ENCODE measurements around the gene PTPRD.

PTPRD gene

GRCh38 chr9:8733131-8733954 lies 1879.5 kb downstream of the PTPRD start:
- DNase-seq = peak; percentile 72

- peak; percentile 72 for DNase-seq
Observed at GRCh38 chr9:8732367-8733075, 1880.3 kb downstream of the PTPRD start.

DNA sequence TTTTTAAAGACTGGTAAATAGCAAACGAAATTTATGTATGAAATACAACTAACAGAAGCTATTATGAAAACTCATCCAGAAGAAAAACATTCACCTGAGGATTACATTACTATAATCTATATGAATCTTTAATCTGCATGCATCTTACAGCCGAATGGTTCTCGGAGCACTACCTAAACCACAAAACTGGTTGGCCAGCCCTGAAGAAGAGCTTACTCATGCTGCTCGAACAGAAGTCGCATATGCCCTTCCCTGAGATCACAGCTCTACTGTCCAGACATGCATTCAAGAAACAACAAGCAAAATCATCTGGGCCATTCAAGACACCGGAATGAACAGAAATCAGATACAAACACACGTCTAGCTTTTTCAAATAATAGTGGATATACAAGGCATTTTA lies 1882.2 kb downstream of the PTPRD start:
- no peak for DNase-seq

GRCh38 chr9:8728910-8729309 lies 1883.9 kb downstream of the PTPRD start:
- no peak for DNase-seq

DNA sequence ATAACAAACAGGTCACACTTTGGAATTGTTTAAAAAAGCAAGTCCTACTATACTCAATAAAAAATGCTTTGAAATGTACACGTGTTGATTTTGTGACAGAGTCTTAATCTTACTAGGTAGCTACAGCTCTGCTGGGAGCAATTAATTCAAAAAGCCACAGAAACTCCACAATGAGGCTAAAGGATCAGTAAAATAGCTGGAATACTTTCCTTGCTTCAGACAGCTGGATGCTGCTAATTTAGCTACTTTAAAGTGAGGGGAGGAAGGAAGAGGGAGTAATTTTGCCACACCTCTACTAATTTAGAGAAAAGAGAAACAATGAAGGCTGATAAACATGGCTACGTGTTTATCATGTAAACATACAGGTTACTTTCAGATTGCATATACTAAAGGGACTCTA lies 1885.6 kb downstream of the PTPRD start:
- no peak for DNase-seq

DNA sequence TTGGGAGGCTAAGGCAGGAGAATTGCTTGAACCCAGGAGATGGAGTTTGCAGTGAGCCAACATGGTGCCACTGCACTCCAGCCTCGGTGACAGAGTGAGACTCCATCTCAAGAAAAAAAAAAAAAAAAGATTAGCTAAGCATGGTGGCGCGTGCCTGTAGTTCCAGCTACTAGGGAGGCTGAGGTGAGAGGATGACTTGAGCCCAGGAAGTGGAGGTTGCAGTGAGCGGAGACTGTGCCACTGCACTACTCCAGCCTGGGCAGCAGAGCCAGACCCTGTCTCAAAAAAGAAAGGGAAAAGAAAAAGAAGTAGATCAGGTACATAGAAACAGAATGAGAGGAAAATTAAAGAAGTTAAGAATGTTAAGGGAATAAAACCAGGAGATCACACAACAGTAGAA lies 1886.1 kb downstream of the PTPRD start:
- no peak for DNase-seq

DNA sequence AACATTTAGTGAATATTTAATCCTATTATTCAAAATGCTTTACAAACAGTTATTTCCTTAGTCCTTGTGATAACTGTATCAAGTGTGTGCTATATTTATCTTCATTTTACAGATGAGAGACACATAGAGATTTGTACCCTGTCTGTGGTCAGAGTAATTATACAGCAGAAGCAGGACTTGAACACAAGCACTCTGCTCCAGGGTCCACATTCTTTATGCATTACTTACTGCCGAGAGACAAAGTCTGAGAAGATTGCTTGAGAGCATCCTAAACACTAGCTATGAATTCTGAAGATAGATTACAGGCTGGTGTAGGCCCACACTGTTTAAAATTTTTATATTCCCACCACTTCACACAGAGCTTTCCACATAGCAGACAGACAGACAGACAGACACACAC lies 1887.2 kb downstream of the PTPRD start:
- no peak for DNase-seq

- no peak for DNase-seq
Observed at GRCh38 chr9:8724284-8725018, 1888.4 kb downstream of the PTPRD start.

GRCh38 chr9:8723195-8723594 lies 1889.6 kb downstream of the PTPRD start:
- DNase-seq = no peak

- no peak for DNase-seq
Observed at GRCh38 chr9:8719833-8720486, 1892.8 kb downstream of the PTPRD start.

DNA sequence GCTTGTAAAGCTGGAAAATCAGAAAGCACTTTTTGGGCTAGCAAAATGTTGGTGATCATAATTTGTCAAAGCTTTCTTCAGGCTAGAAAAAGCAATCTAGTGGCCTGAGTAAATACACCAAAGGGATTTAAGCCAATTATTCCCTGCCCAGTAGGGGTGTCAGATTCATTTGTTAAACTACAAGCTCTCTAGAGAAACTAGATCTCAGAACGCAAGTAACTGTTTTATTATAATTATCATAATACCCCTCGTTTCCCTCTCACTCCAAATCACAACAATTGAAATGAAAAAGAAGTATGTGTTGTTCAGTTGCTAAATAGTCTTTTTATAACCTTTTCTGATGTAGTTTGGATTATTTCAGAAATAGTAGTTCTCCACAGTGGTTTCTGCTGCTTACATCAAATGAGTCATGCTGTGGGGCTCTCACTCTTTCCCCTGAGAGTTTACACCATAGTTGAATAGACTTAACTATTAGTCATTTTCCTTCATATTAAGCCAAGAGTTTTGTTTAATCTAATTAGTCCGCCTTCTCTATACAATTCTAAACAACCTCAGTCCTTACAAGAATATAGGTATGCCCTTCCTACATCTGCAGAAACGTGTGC lies 1894.6 kb downstream of the PTPRD start:
- DNase-seq = no peak

DNA sequence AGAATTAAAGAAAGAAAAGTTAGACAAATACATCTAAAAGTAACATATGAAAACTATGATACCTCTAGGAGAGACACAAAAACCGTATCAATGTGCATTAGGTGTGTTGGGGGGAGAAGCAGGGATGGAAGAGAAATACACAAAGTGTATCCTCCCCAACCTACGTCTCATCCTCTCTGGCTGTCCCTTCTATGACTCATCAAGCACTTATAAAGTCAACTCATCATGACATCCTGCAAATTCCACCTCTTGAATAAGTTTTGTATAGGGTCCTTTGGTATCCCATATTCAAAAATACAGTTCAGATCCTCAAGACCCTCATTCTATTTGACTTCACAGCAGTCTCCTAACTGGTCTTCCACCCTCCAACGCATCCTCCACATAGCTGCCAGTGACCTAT lies 1895.7 kb downstream of the PTPRD start:
- no peak for DNase-seq

GRCh38 chr9:8715788-8716187 lies 1897.0 kb downstream of the PTPRD start:
- DNase-seq = no peak

DNA sequence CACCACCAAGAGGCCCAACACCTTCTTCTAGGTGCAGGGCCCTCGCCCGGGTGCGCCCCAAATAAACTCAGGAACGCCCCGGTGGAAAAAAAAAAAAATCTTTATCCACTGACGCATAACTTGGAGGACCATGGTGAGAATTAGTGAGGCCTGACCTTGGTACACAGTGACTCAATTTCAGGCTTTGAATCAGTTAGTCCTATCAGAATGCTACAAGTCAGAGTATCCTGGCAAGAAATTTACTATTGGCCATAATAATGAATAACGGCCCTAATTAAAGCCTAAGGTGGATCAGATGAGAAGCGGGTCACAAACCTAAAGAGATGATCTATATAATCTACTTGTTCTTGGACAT lies 1899.0 kb downstream of the PTPRD start:
- DNase-seq = no peak

DNA sequence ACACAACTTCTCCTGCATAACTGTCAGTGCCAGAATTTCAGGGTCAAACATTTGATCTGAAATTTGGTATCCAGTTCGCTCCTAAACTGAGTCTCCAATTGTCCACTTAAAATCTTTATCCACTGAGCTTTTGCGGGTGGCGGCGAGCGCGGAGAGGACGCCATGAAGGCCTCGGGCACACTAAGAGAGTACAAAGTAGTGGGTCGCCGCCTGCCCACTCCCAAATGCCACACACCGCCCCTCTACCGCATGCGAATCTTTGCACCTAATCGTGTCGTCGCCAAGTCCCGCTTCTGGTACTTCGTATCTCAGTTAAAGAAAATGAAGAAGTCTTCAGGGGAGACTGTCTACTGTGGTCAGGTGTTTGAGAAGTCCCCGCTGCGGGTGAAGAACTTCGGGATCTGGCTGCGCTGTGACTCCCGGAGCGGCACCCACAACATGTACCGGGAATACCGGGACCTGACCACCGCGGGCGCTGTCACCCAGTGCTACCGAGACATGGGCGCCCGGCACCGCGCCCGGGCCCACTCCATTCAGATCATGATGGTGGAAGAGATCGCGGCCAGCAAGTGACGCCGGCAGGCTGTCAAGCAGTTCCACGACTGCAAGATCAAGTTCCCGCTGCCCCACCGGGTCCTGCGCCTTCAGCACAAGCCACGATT lies 1899.5 kb downstream of the PTPRD start:
- no peak for DNase-seq

DNA sequence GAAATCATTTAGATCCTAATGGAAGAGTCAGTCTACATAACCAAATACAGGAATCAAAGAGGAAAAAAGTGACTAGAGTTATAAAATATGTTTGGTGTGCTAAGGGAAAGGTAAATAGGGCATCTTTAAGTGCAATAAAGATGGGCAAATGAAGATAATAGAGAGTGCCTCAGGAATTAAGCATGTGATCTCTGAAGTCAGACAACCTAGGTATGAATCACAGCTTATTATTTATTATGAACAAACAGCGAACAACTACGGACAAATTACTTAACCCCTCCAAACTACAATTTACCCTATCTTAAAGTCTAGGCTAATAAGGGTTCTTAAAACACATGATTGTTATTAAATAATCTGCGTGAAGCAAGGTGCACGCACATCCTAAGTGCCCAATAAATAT lies 1903.1 kb downstream of the PTPRD start:
- no peak for DNase-seq

- DNase-seq = no peak
Observed at GRCh38 chr9:8708728-8709127, 1904.1 kb downstream of the PTPRD start.

GRCh38 chr9:8706998-8707397 lies 1905.8 kb downstream of the PTPRD start:
- no peak for DNase-seq

DNA sequence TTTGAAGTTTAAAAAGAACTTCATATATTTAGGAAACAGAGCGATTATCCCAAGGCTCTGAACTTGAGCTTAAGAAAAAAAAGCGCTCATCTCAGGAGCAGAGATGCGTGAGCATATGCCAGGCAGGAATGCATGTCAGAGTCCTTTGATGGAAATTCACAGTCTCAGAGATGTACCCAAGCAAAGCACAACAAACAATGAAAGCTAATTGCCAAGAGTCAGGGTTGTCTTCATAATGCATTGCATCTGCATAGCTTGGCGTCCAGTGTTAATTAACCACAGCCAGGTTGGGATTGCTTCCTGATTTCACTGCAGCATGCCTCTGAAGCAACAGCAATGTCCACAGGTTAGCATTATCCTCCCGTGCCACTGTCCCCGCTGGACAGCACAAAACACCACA lies 1906.3 kb downstream of the PTPRD start:
- DNase-seq = no peak

DNA sequence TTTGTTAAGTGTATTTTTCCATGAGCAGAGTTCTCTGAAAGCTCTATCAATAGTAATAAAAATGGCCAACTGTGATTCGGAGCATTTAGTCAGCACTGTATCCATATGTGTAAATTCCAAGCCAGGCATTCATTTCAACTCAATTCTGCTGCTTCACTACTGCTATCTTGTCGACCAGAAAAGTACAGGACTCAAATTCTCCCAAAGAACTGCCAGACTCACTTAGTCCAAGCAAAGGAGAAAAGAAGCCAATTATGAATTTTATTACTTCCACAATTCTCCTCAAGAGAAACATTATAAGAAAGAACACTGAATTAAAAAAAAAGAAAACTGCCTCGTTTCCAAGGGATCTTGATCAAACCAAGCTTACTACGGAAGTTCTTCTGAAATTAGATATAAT lies 1906.9 kb downstream of the PTPRD start:
- no peak for DNase-seq

DNA sequence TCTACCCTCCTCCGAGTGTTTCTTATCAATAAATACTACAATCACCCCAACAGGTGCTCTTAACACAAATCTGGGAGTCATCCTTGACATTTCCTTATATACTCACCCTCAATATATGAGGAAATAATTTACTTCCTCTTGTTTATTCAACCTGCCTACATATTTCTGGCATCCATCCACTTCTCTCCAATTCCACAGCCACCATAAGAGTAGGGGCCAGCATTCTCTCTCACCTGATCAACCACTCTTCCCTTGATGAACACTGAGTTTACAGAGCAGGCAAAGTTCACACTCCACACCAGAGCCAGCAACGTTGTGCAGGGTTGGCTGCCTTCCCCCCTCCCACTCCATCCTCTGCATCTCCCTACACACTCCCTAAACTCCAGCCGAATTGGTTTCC lies 1908.9 kb downstream of the PTPRD start:
- DNase-seq = no peak

- no peak for DNase-seq
Observed at GRCh38 chr9:8701904-8702303, 1910.9 kb downstream of the PTPRD start.
